ENCODE measurements around the gene GFI1B.
A peak's percentile ranks its signal among the peaks of the same experiment; 100 is the strongest.
"Not testable (repeated sequence)": the region's sequence is repeated elsewhere in the genome, so short reads cannot be mapped to it uniquely, and the experiment has no call there.

GFI1B gene

DNA sequence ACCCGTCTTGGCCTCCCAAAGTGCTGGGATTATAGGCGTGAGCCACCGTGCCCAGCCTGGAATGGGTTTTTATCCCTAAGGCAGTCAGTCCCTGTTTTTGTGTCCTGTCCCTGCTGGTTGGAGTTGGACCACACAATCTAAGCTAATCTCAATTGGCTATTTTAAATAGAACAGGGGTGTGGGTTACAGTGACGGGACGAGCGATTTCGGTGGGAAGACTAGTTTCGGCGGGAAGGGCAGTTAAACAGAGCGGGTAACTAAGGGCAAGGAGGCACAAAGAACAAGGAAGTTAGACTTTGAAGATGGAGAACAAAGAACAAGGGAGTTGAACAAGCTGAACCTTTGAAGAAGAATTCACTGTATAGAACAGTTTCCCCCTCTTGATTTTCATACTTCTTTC, 53.7 kb downstream of the GFI1B start:
- no peak for DNase-seq (ENCODE audit: low read depth)
- TF ChIP-seq, protein P1, sequence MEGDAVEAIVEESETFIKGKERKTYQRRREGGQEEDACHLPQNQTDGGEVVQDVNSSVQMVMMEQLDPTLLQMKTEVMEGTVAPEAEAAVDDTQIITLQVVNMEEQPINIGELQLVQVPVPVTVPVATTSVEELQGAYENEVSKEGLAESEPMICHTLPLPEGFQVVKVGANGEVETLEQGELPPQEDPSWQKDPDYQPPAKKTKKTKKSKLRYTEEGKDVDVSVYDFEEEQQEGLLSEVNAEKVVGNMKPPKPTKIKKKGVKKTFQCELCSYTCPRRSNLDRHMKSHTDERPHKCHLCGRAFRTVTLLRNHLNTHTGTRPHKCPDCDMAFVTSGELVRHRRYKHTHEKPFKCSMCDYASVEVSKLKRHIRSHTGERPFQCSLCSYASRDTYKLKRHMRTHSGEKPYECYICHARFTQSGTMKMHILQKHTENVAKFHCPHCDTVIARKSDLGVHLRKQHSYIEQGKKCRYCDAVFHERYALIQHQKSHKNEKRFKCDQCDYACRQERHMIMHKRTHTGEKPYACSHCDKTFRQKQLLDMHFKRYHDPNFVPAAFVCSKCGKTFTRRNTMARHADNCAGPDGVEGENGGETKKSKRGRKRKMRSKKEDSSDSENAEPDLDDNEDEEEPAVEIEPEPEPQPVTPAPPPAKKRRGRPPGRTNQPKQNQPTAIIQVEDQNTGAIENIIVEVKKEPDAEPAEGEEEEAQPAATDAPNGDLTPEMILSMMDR (IDR thresholded peaks at IDR 0.05; ENCODE audit: low read depth, low read length): no peak
- TF ChIP-seq, protein P2, sequence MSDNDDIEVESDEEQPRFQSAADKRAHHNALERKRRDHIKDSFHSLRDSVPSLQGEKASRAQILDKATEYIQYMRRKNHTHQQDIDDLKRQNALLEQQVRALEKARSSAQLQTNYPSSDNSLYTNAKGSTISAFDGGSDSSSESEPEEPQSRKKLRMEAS (IDR thresholded peaks at IDR 0.05; ENCODE audit: low read depth, low read length): no peak
- no peak for TF ChIP-seq POLR2A (IDR thresholded peaks at IDR 0.05; ENCODE audit: extremely low read depth, insufficient read length)
- no peak for TF ChIP-seq MYC (IDR thresholded peaks at IDR 0.05; ENCODE audit: low read depth, low read length)
- peak overlapping the region; percentile 99 for H3K4me3 ChIP-seq (ENCODE audit: low read depth, low read length)

DNA sequence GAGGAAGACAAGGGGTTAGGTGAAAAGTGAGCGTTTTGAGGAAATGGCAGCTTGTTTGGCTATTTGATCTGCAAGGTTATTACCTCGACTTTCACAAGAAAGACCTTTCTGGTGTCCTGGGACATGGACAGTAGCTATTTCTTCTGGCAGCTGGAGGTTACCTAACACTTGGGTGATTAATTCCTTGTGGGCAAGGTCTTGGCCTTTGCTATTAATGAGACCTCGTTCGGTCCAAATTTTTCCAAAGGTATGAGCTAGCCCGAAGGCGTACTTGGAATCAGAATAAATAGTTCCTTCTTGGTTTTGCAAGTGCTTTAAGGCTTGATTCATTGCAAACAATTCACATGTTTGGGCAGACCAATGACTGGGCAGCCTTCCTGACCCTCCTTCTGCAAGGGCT, 57.2 kb downstream of the GFI1B start:
- H3K4me3 ChIP-seq (ENCODE audit: low read depth, low read length): no peak overlapping the region
- DNase-seq (ENCODE audit: low read depth): no peak
- no peak for TF ChIP-seq MYC (IDR thresholded peaks at IDR 0.05; ENCODE audit: low read depth, low read length)
- no peak for TF ChIP-seq POLR2A (IDR thresholded peaks at IDR 0.05; ENCODE audit: extremely low read depth, insufficient read length)
- TF ChIP-seq, protein P2 (IDR thresholded peaks at IDR 0.05; ENCODE audit: low read depth, low read length): no peak
- TF ChIP-seq, protein P1 (IDR thresholded peaks at IDR 0.05; ENCODE audit: low read depth, low read length): no peak

DNA sequence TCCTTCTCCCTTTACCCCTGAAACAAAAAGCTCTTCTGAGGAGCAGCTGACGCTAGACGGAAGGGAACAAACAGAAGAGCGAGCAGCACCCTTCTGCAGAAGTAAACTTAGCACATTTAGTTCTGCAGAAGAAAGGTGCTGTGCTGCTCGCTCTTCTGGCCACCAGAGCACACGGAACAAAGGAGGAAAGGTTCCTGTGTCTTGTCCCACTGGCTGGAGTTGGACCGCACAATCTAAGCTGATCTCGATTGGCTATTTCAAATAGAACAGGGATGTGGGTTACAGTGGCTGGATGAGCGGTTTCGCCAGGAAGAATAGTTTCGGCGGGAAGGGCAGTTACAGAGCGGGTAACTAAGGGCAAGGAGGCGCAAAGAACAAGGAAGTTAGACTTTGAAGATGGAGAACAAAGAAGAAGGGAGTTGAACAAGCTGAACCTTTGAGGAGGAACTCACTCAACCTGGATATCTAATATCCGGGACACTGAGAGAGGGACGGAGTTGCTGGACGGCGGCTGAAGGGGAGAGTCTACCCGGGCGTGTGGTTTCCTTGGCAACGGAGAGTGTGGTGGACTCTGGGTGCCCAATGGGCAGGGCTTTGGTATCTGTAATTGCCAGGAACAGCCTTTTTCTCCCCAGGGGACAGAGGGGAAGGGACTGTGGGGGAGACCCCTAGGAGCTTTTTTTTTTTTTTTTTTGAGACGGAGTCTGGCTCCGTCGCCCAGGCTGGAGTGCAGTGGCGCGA, 59.5 kb downstream of the GFI1B start:
- DNase-seq (ENCODE audit: low read depth): no peak
- TF ChIP-seq, protein P1 (IDR thresholded peaks at IDR 0.05; ENCODE audit: low read depth, low read length): no peak
- TF ChIP-seq POLR2A (IDR thresholded peaks at IDR 0.05; ENCODE audit: extremely low read depth, insufficient read length) (no peak), MYC (IDR thresholded peaks at IDR 0.05; ENCODE audit: low read depth, low read length) (no peak)
- TF ChIP-seq, protein P2 (IDR thresholded peaks at IDR 0.05; ENCODE audit: low read depth, low read length): no peak
- no peak overlapping the region for H3K4me3 ChIP-seq (ENCODE audit: low read depth, low read length)

DNA sequence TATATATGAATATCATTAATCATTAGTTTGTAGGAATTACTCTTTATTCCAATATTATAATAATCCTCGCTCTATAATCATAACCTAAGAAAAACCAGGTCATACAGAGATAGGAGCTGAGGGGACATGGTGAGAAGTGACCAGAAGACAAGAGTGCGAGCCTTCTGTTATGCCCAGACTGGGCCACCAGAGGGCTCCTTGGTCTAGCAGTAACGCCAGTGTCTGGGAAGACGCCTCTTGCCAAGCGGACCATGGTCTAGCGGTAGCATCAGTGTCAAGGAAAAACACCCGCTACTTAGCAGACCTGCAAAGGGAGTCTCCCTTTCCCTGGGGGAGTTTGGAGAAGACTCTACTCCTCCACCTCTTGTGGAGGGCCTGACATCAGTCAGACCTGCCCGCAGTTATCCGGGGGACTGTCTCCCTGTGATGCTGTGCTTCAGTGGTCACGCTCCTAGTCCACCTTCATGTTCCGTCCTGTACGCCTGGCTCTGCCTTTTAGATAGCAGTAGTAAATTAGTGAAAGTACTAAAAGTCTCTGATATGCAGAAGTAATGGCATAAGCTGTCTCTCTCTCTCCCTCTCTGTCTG, 62.5 kb downstream of the GFI1B start:
- TF ChIP-seq, protein P1 (IDR thresholded peaks at IDR 0.05; ENCODE audit: low read depth, low read length): peak; percentile 56
- not testable (repeated sequence) for H3K4me3 ChIP-seq (ENCODE audit: low read depth, low read length)
- DNase-seq (ENCODE audit: low read depth): peak; percentile 51

All from NB4 (cell line).